Right renal pelvis (tissue), 4 donors: Measurements from ENCODE around the gene UNC13B. TPM values are rescaled to one million over a fixed set of nuclear protein-coding genes. Genes with fewer than 3 reads are reported as not detected.
"Not testable (repeated sequence)": the region's sequence is repeated elsewhere in the genome, so short reads cannot be mapped to it uniquely, and the experiment has no call there.

Experiments used
- DNase-seq, 4 donors: peaks; one replicate each; pipeline ENCODE4 v3.0.0-alpha.2; 2013; ENCODE audit warnings: low read depth in 4 of 4, low spot score in 3 of 4, missing footprints in 1 of 4
- polyA plus RNA-seq, 4 donors: library from polyadenylated mRNA; unstranded; fragments of 120-200 nt; gene quantifications; one replicate each; pipeline ENCODE4 v1.2.1, GENCODE V29; 2013; ENCODE audit not compliant: insufficient read length in 4 of 4

UNC13B gene
- polyA plus RNA-seq, 4 donors = 25.1 to 27.6 (median 26.6) TPM

DNA sequence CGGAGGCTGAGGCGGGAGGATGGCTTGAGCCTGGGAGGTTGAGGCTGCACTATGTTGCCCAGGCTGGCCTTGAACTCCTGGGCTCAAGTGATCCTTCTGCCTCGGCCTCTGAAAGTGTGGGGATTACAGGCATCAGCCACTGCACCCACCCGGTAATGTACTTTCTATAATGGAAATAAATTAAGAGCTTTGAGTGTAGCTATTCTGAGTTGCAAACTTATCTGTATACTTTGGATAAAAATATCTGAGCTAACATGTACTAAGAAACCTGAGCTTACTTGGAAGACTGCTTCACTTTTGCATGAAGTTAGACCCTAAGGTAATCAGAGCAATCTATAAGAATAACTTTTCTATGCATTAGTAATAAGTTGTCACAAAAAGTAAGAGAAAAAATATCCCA lies 50.0 kb downstream of the UNC13B start:
- DNase-seq = no peak

DNA sequence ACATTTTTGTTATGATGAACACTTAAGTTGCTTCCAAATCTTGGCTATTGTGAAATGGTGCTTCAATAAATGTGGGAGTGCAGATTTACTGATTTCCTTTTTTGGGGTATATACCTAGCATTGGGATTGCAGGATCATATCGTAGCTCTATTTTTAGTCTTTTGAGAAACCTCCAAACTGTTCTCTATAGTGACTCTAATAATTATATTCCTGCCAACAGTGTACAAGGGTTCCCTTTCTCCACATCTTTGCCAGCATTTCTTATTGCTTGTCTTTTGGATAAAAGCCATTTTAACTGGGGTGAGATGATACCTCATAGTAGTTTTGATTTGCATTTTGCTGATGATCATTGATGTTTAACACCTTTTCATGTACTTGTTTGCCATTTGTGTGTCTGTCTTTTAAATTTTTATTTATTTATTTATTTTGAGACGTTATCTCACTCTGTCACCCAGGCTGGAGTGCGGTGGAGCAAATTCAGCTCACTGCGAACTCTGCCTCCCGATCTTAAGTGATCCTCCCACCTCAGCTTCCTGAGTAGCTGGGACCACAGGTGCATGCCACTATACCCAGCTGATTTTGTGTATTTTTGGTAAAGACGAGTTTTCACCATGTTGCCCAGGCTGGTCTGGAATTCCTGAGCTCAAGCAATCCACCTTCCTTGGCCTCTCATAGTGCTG lies 59.0 kb downstream of the UNC13B start:
- no peak for DNase-seq

DNA sequence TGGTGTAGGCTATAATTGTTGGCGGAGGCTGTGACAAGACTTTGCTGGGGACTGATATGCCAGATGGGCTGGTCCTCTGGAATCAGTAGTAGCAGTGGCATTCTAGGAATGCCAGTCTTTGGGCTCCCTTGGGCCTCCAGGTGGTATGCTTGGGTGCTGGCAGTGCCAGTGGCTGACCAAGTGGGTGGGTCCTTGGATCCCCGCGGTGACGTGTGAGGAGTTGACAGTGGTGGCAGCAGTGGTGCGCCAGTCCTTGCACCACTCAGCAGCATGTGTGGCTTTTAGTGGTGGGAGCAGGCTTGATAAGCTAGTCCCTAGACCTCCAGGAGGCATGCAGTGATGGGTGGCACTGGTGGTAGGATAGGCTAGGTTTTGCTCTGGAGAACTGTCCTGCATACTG lies 63.9 kb downstream of the UNC13B start:
- no peak for DNase-seq

DNA sequence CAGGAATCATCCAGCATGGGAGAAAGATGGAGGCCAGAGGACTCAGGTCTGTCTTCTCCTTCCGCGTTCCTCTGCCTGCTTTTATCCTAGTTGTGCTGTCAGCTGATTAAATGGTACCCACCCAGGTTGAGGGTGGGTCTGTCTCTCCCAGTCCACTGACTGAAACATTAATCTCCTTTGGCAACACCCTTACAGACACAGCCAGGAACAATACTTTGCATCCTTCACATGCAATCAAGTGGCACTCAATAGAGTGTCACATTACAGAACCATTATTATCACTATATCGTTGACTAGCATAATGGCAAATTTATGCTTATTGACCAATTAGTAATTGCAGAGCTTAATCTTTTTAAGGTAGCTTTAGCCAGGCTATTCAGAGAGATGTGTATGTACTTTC lies 64.8 kb downstream of the UNC13B start:
- no peak for DNase-seq

DNA sequence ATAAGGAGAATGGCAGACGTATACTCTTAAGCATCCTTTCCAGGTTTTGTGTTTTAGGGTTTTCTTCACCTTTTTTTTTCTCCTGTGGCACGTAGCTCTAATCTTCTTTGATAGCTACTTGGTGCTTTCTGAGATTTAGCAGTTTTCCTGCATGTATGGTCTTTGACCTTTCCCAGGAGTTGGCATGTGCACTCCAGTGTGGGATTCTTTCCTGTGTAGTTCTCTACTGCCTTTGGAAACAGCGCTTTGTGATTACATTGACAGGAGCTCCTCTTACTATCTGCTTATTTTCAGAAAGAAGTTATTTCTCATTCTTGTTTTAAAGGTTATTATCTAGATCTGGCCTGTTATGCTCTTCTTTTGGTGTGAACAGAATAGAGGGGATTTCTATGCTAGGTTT lies 65.5 kb downstream of the UNC13B start:
- no peak for DNase-seq

DNA sequence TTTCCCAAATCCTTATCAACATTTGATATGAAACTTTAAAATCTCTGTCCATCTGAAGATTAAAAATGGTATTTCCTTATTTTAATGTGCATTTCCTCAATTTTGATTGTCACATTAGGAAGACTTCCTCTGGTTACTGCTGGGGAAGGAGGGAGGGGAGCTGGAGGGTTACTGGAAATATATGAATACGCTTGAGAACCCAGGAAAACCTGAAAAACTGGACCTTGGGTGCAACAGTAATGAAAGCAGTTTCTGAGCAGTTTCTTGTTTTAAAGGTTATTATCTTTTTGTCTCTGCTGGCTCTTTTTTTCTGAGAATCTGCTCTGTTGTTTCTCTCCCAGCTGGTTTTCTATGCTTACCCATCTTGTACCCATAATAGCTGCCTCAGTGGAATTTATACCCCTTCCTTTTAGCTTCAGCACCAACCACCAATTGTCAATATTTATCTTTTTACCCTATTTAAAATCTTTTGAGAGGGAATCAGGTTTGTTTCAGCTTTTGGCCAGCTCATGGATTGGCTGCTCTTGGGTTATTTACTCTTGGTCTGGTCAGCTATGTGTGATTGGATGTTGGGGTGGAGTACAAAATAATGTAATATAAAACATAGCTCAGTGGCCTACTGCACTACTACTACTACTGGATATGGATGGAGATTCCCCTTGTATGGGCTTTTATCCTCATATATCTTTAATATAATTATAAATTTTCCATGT lies 67.4 kb downstream of the UNC13B start:
- DNase-seq = peak in 3 of 4 donors; percentile 13 to 32 (median 22)

DNA sequence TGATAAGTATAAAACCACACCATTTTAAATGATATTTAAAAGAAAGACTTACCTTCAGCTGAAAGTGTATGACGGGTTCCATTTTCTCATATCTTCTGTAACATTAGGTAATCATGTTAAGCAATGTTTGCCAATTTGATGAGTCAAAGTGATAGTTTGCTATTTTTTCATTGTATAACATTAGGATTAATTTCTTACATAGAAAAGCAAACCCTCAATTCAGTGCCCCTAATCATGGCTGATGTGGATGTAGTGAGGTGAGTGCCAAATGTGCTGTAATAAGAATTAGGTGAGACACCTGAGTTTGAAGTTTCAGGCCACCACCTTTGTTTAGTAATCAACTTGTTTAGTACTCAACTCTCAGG lies 68.0 kb downstream of the UNC13B start:
- DNase-seq = no peak

DNA sequence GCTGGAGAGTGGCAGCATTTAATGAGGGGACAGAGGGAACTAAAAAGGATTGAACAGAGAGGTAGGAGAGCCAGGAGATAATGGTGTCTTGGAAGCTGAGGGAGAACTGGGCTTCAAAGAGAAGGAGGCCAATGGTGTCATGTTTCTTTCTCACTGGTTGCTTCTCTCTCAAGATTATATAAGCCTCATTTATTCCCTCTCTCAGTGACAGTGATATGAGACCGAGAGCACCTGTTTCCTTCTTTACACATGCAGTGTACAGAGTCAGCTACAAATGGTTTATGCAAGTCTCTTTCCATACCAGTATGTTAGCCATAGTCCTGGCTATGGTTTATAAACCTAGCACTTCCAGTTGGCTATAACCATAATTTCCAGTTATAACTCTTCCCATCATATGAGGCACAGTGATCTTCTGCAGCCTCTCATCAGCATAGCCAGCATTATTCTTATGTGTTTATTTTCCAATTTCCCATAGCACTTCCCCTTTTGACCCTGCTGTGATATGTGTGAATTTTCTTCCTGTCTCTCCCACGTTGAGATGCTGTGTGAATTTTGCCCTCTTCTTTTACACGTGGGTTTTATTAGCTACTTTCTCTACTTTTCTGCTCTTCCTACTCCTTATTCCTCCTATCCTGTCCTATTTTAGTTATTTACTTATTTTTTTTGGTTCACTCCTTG lies 71.2 kb downstream of the UNC13B start:
- DNase-seq = no peak

DNA sequence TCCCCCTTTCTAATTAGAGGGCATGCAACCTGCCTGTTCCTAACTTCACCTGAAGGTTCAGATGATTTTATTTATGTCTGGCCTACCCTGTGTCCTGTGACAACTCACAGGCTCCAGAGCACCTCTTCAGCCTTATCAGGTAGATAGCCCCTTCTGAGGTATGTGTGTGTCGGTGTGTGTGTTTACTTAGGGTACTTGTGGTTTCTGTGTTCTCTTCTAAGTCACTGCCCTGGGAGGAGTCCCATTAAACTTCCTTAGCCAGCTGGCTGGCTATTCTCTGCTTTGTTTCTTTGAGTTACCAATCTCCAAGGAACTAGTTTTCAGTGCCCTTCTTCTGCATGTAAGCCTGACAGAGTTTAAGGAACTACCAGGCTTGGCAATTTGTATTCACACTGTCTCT lies 74.9 kb downstream of the UNC13B start:
- no peak for DNase-seq

DNA sequence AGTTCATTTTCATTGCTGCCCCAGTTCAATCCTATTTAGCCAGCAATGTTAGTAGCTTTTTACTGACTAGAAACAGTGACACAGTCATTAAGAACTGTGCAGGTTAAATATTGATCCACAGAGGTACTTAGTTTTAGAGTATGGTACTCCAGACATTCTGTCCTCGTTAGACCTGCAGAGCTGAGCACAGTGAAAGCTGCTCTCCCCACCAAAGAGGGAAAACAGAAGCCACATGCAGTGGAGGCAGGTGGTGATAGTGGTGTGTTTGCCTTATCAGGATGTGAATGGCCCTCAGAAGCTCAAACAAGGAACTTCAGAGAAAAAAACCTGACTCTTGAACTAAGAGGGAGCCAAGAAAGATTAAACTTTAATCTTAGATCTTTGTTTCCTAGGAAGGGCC lies 75.5 kb downstream of the UNC13B start:
- DNase-seq = no peak

DNA sequence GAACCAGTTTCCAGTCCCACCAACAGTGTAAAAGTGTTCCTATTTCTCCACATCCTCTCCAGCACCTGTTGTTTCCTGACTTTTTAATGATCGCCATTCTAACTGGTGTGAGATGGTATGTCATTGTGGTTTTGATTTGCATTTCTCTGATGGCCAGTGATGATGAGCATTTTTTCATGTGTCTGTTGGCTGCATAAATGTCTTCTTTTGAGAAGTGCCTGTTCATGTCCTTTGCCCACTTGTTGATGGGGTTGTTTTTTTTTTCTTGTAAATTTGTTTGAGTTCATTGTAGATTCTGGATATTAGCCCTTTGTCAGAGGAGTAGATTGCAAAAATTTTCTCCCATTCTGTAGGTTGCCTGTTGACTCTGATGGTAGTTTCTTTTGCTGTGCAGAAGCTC lies 84.1 kb downstream of the UNC13B start:
- not testable (repeated sequence) for DNase-seq

DNA sequence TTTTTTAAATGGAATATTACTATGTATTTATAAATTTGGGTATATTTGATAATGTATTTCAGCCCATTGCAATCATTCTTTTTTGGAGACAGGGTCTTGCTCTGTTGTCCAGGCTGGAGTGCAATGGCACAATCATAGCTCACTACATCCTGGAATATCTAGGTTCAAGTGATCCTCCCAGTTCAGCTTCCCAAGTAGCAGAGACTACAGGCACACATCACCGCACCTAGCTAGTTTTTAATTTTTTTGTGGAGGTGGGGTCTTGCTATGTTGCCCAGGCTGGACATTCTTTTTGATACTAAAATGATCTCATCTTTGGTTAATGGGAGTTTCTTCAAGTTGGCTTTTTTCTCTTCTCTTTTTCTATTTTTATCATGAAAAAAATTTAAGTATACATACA lies 91.3 kb downstream of the UNC13B start:
- no peak for DNase-seq

DNA sequence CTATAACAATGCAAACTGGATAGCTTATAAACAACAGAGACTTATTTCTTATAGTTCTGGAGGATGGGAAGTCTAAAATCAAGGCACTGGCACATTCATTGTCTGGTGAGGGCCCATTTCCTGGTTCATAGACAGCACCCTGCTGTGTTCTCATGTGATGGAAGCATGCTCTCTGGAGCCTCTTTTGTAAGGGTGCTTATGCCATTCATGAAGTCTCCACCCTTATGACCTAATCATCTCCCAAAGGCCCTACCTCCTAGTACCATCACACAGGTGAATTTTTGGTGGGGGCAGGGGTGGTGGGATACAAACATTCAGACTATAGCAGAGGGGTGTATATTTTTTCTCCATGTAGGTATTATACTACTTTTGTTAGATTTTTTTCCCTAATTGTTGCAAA lies 92.4 kb downstream of the UNC13B start:
- DNase-seq = no peak

DNA sequence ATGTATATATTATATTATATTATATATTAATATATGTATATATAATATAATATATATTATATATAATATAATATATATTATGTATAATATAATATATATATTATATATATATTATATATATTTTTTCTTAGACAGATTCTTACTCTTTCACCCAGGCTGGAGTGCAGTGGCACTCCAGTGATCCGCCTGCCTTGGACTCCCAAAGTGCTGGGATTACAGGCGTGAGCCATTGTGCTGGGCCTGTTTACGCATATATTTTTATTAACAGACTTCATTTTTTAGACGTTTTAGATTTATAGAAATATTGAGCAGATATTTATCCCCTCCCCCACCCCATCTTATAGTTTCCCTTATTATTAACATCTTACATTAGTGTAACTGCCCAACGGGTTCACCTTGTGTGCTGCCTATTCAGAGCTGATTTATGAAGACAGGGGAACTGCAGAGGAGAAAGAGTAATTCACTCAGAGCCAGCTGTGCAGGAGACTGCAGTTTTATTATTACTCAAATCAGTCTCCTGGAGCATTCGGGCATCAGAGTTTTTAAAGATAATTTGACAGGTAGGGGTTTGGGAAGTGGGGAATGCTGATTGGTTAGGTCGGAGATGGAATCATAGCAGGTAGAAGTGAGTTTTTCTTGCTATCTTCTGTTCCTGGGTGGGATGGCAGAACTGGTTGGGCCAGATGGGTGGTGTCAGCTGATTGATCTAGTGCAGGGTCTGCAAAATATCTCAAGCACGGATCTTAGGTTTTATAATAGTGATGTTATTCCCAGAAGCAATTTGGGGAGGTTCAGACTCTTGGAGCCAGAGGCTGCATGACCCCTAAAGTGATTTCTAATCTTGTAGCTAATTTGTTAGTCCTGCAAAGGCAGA lies 93.4 kb downstream of the UNC13B start:
- DNase-seq = no peak

DNA sequence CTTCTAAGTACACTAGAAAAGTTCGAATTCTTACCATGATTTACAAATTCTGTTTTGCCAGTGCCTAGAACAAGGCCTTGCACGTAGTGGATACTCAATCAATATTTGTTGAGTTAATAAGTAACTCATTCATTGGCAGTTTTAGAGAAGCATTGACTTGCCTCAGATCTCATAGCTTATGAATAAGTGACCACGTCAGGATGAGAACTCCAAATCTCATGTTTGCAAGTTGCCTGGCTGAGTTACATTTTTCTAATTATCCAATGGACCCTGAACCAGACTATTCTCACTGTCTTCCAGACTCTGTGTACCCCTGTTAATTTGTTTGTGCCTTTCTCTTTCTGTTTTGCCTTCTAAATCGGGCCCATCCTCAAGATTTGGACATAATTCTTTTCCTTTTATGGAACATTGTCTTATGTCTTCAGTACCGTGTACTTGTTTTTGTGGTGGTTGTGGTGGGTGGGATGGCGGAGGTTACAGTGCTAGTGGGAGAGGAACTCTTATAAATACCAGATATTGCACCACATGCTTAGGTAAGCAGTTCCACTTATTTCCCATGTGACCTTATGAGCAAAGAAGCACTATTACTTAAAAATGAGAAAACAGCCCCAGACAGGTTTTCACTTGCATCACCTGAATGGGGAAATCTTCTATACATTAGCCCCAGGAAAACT lies 96.3 kb downstream of the UNC13B start:
- no peak for DNase-seq

DNA sequence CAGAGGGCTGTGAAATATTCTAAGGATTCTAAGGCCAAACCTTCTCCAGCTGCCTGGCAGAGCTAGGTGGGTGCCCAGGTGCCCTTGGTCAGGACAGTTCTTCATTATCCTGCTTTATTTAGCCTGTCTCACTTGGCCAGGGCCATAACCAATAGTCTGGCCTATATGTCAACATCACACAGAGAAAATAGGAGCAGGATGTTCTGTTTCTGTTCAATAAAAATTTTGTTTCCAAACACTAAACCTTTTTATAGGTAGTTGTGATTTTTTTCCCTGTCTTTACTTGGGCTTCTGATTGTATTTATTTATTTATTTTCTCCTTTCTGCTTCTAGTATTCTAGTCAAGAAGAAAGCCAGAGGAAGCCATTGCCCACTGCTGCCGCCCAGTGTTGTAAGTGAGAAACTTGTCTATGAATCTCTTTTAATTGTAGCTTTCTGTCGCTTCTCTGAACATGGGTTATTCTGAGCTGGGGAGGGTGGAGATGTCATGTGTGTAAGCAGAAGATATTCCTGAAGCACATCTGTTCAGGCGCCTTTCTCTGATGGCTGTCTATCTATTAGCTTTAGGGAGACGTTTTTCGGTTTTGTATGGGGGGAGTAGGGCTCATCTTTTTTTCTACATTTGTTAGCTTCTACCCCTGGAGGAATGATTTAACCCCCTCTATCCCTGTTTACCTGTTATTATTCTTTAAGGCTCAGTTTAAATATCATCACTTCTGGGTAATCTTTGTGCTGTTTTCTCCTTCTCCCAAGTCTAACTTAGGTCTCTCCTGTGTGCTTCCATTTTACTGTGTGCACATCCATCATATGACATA lies 97.1 kb downstream of the UNC13B start:
- DNase-seq = peak; percentile 45 to 67 (median 63)

DNA sequence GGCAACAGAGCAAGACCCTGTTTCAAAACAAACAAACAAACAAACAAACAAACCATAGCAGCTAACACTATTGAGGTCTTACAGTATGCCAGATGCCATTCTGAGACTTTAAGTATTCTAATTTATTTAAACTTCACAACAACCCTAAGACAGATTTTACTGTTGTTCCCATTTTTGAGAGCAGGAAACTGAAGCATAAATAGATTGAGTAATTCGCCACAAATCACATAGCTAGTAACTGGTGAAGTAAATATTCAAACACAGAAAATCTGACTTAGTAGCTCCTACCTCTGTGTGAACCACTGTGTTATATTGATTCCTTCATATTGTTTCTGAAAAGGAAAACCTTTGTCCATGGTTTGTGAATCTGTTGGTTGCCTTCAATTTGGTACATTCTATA lies 98.4 kb downstream of the UNC13B start:
- no peak for DNase-seq

DNA sequence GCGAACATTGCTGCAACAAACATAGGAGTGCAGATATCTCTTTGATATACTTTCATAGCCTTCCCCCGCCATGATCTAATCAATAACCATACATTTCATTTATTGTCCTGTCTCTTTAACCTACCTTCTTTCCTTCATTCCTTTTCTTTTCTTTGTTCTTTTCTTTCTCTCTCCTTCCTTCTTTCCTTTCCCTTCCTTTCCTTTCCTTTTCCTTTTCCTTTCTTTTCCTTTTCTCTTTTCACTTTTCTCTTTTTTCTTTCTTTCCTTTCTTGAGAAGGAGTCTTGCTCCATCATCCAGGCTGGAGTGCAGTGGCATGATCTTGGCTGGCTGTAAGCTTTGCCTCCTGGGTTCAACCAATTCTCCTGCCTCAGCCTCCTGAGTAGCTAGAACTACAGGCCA lies 100.3 kb downstream of the UNC13B start:
- DNase-seq = no peak

DNA sequence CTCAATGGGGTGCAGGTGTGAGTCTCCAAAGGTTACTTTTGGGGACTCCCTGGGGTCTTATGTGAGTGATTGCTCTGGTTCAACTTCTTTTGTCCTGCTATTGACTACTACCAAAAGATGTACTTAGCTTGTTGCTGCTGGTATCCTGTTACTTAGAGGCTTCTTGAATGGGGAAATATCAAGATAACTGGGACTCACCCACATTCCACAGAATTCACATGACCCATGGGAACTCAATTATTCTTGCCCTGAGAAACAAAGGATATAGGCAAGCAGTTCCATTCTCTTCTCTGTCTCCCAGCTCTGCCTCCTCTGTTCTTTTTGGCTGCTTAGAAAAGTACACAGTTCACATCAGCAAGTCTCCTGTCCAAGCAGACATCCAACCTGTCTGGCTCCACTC lies 105.9 kb downstream of the UNC13B start:
- DNase-seq = no peak

DNA sequence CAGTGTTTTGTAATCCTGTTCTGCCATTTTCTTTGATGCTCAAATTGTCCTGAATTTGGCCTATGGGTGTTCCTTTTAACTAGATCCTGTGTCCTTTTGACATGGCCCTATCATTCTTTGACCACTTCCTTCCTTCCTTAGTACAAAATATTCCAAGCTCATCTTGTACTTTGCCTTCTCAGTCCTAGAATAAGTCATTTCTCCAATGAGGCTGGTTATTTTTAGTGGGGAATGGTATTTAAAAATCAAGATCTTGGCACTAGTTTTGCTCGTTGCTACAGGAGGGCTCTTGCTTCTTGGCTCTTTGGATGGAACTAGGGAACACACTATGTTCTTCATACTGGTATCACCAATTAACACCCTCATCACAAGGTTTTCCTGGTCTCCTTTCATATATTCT lies 108.1 kb downstream of the UNC13B start:
- DNase-seq = no peak
